Adrenal gland (tissue), 12 donors: ENCODE data around the gene SLC10A3. TPM values are rescaled to one million over a fixed set of nuclear protein-coding genes. Genes with fewer than 3 reads are reported as not detected.

Experiments
- DNase-seq, 7 donors: peaks; one replicate each; pipeline ENCODE4 v3.0.0-alpha.2; 2019 to 2020
- H3K27ac ChIP-seq, 5 donors: fragments of 200-600 bp; sonication (generic) in 4 of 5; 1 replicate in 3 of 5; 2 replicates in 2 of 5; pipeline versions ENCODE4 v1.5.1 to v1.8.0; 2016 to 2020; ENCODE audit warnings: mild to moderate bottlenecking in 1 of 5
- H3K27me3 ChIP-seq: fragments of 200-600 bp; 2 replicates; pipeline ENCODE4 v1.8.0; 2021
- H3K36me3 ChIP-seq, 2 donors: fragments of 200-600 bp; replicated peaks in 1 of 2; 1 replicate in 1 of 2; 2 replicates in 1 of 2; pipeline versions ENCODE4 v1.5.1 to v1.8.0; 2018 to 2022
- H3K4me1 ChIP-seq, 2 donors: fragments of 200-600 bp; replicated peaks in 1 of 2; 1 replicate in 1 of 2; 2 replicates in 1 of 2; pipeline versions ENCODE4 v1.5.1 to v1.8.0; 2018 to 2021
- H3K4me3 ChIP-seq, 4 donors: fragments of 200-600 bp; sonication (generic) in 3 of 4; one replicate each; pipeline ENCODE4 v1.5.1; 2016 to 2018
- H3K9me3 ChIP-seq, 3 donors: fragments of 200-600 bp; sonication (generic) in 1 of 3; replicated peaks in 1 of 3; 1 replicate in 2 of 3; 2 replicates in 1 of 3; pipeline versions ENCODE4 v1.5.1 to v1.8.0; 2016 to 2021
- CTCF ChIP-seq, 6 experiments: fragments of 450-650 bp in 4 of 6; fragments of 200-600 bp in 2 of 6; sonication (generic) in 1 of 6; IDR thresholded peaks; 1 replicate in 5 of 6; 2 replicates in 1 of 6; pipeline versions ENCODE4 v1.5.1 to v1.8.0; 2016 to 2021; ENCODE audit warnings: antibody characterized with exemption in 6 of 6, mild to moderate bottlenecking in 2 of 6, moderate library complexity in 1 of 6
- POLR2A ChIP-seq, 2 donors: fragments of 450-650 bp; IDR thresholded peaks; one replicate each; pipeline ENCODE4 v1.6.1; 2017; ENCODE audit warnings: antibody characterized with exemption in 2 of 2, mild to moderate bottlenecking in 2 of 2, moderate library complexity in 1 of 2
- WGBS, 4 donors: extraction: QIAGEN DNeasy Blood & Tissue Kit in 2 of 4; methylation state at CpG; one replicate each; pipeline versions ENCODE4 v1.1.5 to v1.1.7; 2013 to 2017; 5-methylcytosine and 5-hydroxymethylcytosine counted together
- intact Hi-C, 2 donors: fragments of 100-400 bp; cut with DNase I; formaldehyde crosslinking; loops; one replicate each; pipeline versions ENCODE4 v1.14.1 to v1.15.0; 2022 to 2023
- polyA plus RNA-seq, 3 donors: library from polyadenylated mRNA; stranded (reverse); fragments of 200-250 nt in 2 of 3; fragments of 350-450 nt in 1 of 3; fragmentation: Illumina TruSeq in 1 of 3; extraction: RNeasy Lipid Tissue Mini Kit (QIAGEN cat#74804) in 1 of 3; gene quantifications; one replicate each; pipeline ENCODE4 v1.2.3, GENCODE V29; 2013 to 2014
- total RNA-seq, 9 donors: library from RNA; depleted of rRNA in 4 of 9; stranded (reverse); fragments of >200 nt in 4 of 9; fragments of 120-200 nt in 1 of 9; fragmentation: NEBNext Ultra II Directional in 1 of 9; extraction: Animal tissue kit (Norgen Biotek cat#: 25700) in 1 of 9; gene quantifications; one replicate each; pipeline versions ENCODE4 v1.1.0 to v1.2.4, GENCODE V29; 2013 to 2023
- donor health status: healthy with polysubstance abuse.
- donor health status: Bipolar disorder and iron deficiency.
- donor health status: DM: yes; HTN: yes; CAD: no.
- donor health status: DM: no; HTN: no; CAD: no.
- donor health status: DM: no; HTN: no; CAD: no.
- donor health status: DM: yes; HTN: yes; CAD: no.

The SLC10A3 gene
- total and polyA plus RNA-seq, 12 donors = 8.7 to 33.4 (median 27.8) TPM

- Histone ChIP-seq H3K36me3 (no peaks in the 10 kb centered on the region), H3K9me3 (no peaks in the 10 kb centered on the region), H3K4me3 (peak overlapping the region in 1 of 4 donors; percentile 62), H3K4me1 (peaks cover 16 to 22% of the 10 kb centered on the region in 2 donors), H3K27me3 (no peaks in the 10 kb centered on the region), H3K27ac (peak overlapping the region; percentile 71 to 94 (median 87))
- 40 to 50% (median 46%) methylated on average over 19 to 25 of the region's 25 CpGs for WGBS, 4 donors
- DNase-seq = peak in 2 of 7 donors; percentile 27 to 48
- intact Hi-C loops = no loop called here
- TF ChIP-seq CTCF (IDR thresholded peaks at IDR 0.05) (no peak), POLR2A (IDR thresholded peaks at IDR 0.05) (no peak)
Measured at GRCh38 chrX:154517101-154517781, 26.8 kb upstream of the SLC10A3 start.

- no peak for TF ChIP-seq POLR2A (IDR thresholded peaks at IDR 0.05)
- Histone ChIP-seq H3K9me3 (no peaks in the 10 kb centered on the region), H3K36me3 (no peaks in the 10 kb centered on the region), H3K27me3 (no peaks in the 10 kb centered on the region), H3K4me3 (peak overlapping the region in 2 of 4 donors; percentile 8 to 62), H3K27ac (peak overlapping the region; percentile 71 to 94 (median 87)), H3K4me1 (peaks cover 16 to 22% of the 10 kb centered on the region in 2 donors)
- intact Hi-C loops = no loop called here
- DNase-seq = peak in 3 of 7 donors; percentile 22 to 42 (median 39)
- WGBS, 4 donors = 10 to 43% (median 29%) methylated on average over 8 to 19 of the region's 19 CpGs
Measured at GRCh38 chrX:154516656-154517100, 26.2 kb upstream of the SLC10A3 start.

- intact Hi-C loops = no loop called here
- peak; percentile 57 to 71 for TF ChIP-seq POLR2A (IDR thresholded peaks at IDR 0.05)
- no peak for TF ChIP-seq CTCF (IDR thresholded peaks at IDR 0.05)
- Histone ChIP-seq H3K4me1 (peaks cover 16 to 22% of the 10 kb centered on the region in 2 donors), H3K36me3 (no peaks in the 10 kb centered on the region), H3K27ac (peak within 1 kb of the TSS; percentile 71 to 94 (median 87)), H3K27me3 (no peaks in the 10 kb centered on the region), H3K9me3 (no peaks in the 10 kb centered on the region), H3K4me3 (peak within 1 kb of the TSS; percentile 29 to 62 (median 46))
- peak; percentile 93 to 95 (median 93) for DNase-seq
- 0 to 30% (median 20%) methylated on average over 18 to 45 of the region's 59 CpGs; no CpG with 5 or more reads in 1 of the 4 donors for WGBS, 4 donors
Measured at GRCh38 chrX:154515966-154516655, 25.7 kb upstream of the SLC10A3 start, which contains the start of gene FAM3A. Gene FAM3A, minus strand, starts transcription at chrX:154516232. Its CDS starts 460 bp downstream, at chrX:154515772.

GRCh38 chrX:154515090-154515965 lies 24.9 kb upstream of the SLC10A3 start:
- H3K9me3 ChIP-seq = no peaks in the 10 kb centered on the region
- peaks cover 16 to 22% of the 10 kb centered on the region in 2 donors for H3K4me1 ChIP-seq
- H3K27me3 ChIP-seq = no peaks in the 10 kb centered on the region
- intact Hi-C loops = no loop called here
- H3K4me3 ChIP-seq = peak overlapping the region; percentile 29 to 62 (median 46)
- 21 to 59% (median 52%) methylated on average over 10 to 34 of the region's 34 CpGs for WGBS, 4 donors
- H3K27ac ChIP-seq = peak overlapping the region in 4 of 5 donors; percentile 51 to 94 (median 88)
- H3K36me3 ChIP-seq = no peaks in the 10 kb centered on the region
- TF ChIP-seq CTCF (IDR thresholded peaks at IDR 0.05) = no peak
- no peak for TF ChIP-seq POLR2A (IDR thresholded peaks at IDR 0.05)
- DNase-seq = peak in 6 of 7 donors; percentile 33 to 72 (median 52)
